GM20431 (cell line): ENCODE data around the gene HPSE.

Experiments
- in situ Hi-C: fragments of 300-500 bp; cut with MseI, MboI; formaldehyde crosslinking; loops from one replicate; pipeline ENCODE4 v1.15.0; 2020; ENCODE audit warnings: low sequenced_read_pairs; ENCODE audit not compliant: unreplicated experiment

Gene HPSE

DNA sequence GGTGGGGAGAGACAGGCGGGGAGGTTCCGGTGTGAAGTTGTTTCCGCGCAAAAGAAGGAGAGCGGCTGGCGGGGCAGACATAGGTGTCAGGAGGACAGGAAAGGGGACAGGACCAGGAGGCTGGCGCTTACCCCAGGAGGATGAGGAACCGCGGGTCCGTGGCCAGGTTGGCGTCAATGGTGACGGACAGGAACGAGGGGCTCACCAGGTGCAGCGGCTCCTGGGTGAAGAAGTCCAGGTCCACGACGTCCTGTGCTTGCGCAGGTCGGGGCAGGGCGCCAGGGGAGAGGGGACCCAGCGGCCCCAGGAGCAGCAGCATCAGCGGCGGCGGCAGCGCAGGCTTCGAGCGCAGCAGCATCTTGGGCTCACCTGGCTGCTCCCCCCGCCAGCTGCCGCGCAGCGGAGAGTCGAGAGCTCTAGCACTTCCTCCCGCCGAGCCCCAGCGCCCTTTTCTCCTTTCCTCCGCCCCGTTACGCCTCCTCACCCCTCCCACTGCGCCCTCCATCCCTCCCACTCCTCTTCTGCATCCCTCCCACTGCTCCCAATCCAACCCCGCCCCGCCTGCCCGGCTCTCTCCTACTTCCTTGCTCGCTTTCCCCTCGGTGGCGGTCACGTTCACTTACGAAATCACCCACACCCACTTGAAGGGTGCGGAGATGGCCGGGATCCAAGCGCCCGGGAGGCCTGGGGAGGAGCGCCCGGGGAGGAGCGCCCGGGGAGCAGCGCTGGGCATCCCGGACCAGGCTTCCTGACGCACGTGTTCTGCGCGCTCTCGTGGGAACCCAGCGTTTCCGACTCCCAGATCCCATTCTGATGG lies at the start of gene HPSE:
HPSE (minus strand) TSS at position 424 of the 817 bp plus-strand sequence; CDS start at position 358, 66 bp downstream.
- in situ Hi-C loops = no loop called here

DNA sequence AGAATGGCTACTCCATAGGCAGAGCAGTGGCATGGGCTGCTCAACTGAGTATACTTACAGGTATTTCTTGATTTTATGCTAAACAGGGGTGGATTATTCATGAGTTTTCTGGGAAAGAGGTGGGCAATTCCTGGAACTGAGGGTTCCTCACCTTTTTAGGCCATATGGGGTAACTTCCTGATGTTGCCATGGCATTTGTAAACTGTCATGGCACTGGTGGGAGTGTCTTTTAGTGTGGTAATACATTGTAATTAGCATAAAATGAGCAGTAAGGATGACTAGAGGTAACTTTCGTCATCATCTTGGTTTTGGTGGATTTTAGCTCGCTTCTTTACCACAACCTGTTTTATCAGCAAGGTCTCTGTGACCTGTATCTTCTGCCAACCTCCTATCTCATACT lies 48.2 kb upstream of the HPSE start:
- in situ Hi-C loops = no loop called here

DNA sequence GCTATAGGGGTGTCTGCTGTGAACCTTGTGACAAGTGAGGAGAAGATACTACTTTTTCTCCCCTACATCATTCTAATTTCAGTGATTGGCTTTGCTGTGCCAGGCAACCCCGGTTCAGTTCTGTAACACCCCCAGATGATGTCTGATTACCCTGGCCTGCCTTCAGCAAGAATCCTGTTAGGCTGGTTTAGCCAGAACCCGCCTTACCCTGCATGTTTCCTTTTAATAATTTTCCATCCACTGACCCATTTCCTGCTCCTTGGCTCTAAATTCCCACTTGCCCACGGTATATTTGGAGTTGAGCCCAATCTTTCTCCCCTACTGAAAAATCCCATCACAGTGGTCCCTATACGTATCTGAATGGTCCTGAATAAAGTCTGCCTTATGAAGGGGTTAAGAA lies 46.5 kb upstream of the HPSE start:
- in situ Hi-C loops = no loop called here

DNA sequence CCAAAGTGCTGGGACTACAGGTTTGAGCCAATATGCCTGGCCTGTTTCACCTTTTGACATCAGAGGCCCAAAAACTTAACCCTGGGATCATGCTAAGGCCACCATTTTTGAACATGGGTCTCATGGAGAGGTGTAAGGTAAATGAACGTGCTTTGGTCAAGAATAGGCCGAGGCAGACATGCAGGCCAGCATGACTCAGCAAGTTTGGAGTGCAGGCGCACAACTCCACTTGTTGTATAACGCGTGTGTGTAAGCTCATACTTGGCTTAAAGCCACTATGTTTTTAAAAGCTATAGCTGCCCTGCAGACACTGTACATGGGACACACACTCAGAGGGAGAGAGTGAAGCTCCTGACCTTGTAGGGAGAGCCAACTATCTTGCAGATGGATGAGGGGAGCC lies 43.8 kb upstream of the HPSE start:
- in situ Hi-C loops = no loop called here

DNA sequence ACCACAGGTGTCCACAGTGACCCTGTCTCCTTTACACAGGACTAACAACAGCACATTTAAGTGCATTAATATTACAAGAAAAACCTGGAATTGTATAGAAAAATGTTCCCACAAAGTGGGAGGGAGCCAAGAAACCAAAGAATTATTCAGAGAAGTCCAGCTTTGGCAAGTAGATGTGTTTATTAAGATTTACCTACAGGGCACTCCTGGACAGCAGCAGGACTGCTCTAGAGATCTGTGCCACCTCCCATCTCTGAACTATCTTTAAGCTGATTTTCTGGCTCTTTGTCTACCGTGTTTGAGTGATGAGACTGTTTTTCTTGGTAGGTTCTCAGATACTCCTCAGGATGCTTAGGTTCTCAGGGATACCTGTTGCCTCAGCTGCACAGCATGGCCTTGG lies 38.3 kb upstream of the HPSE start:
- in situ Hi-C loops = no loop called here

DNA sequence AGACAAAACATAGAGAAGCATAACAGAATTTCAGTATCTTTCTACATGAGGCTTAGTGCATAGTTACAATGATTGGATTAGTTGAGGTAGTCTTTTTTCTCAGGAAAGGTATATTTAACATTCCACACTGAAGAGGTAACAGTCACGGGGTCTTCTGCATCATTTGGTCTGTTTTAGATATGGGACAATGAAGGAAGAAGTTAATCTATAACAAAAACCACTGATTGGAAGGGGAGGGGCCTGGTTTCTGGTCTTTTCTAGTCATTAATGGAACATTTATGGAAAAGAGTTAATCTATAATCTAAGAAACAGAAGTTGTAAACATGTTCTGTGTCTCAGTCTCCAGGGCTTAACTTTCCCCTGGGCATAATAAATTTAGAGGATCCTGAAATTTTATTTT lies 37.3 kb upstream of the HPSE start:
- in situ Hi-C loops = no loop called here

DNA sequence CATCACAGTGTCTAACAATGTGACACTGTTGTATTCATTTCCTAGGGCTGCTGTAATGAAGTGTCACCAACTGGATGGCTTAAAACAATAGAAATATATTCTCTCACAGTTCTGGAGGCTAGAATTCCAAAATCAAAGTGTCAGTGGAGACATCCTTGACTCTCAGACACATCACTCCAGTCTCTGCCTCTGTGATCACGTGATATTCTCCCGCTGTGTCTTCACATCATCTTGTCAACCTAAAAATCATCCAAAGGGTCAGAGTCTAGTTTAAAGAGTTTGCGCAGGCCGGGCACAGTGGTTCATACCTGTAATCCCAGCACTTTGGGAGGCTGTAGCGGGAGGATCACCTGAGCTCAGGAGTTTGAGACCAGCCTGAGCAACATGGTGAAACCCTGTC lies 36.6 kb upstream of the HPSE start:
- in situ Hi-C loops = no loop called here

DNA sequence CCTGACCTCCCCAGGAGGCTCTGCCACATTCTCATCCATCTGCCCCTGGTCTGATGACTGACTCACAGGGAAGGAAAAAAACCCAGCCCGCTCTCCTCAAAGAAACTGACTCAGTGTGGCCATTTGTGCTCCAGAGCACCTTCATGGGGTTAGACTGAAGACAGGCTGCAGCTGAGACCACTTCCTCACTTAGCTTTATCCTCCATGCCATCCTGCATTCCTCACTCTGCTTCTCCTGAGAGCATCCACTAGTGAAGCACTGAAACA lies 35.9 kb upstream of the HPSE start:
- in situ Hi-C loops = no loop called here

DNA sequence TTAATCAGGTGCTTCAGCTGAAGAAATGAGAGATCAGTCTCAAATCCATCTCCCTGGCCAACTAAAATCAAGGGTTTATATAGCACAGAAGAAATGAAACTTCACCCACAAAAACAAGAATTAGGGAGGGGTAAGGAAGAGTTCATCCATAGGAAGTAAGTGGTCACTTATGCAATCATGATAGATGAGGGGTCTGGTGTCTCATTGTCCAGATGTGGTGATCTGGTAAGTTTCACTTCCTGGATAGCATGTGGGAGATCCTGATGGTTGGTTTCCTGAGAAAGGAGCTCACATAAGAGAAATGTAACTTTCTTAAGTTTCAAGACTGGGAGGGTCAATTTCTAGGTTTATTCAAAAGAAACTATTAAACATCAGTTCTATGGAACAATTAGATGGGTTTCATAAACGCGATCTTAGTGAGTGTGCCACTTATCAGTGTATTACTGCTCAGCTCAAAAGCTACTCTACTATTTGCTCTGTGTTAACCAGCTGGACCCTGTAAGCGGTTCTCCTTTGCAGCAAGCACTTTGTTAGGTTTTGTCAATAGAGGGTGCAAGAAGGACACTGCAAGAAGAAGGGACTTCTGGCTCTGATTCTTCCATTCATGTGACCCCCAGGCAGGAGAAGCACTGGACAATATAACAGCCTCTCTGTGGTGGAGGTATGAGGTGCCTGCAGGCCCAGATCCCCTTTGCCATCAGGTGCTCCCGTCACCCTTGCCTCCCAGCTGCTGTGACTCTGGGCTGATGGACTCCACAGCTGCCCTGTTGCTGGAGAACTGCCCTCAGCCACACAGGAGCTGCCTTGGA lies 35.4 kb upstream of the HPSE start:
- in situ Hi-C loops = no loop called here

DNA sequence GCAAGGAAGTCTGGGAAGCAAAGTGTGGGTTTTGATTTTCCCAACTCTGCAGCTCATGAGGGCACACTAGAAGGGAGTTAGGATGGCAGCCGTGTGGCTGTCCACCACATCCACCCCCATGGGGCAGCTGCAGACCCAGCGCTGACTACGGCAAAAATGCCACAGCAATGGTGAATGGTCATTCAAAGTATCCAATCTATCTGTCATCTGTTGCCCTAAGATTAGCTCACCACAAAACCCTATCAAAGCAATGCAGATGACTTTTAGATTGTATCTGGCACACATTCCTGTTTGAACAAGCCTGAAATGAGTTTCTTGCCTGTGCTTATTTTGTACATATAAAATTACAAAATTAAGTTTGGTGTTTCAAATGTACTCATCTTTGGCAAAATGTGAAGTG lies 29.7 kb upstream of the HPSE start:
- in situ Hi-C loops = no loop called here

DNA sequence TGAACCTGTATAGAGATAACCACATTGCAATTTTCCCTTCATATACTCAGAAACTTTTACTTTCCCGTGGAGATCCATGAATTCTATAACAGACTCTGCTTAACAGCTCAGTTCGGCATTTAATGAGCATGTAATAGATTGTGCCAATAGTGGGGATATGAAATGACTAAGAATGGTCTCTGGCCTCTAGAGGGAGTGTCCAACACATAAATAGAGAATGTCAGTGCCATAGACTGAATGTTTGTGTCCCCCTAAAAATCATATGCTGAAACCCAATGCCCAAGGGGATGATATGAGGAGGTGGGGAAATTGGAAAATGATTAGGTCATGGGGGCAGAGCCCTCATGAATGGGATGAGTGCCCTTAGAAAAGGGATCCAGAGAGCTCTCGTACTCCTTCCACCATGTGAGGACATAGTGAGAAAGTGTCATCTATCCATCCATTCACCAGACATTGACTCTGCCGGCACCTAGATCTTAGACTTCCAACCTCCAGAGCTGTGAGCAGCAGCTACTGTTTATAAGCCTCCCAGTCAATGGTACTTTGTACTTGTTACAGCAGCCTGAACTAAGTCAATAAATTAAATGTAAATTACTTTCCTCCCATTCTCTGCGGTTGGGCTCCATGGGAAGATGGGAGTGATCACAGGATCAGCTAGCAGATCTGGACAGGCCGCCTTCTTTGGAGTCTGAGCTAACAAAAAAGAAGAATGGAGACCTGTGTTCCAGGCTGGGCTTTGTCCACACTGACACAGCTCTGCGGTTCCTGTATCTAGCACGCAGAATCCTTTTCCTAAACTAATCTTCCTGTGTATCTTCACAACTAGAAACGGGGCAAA lies 28.1 kb upstream of the HPSE start:
- in situ Hi-C loops = no loop called here

DNA sequence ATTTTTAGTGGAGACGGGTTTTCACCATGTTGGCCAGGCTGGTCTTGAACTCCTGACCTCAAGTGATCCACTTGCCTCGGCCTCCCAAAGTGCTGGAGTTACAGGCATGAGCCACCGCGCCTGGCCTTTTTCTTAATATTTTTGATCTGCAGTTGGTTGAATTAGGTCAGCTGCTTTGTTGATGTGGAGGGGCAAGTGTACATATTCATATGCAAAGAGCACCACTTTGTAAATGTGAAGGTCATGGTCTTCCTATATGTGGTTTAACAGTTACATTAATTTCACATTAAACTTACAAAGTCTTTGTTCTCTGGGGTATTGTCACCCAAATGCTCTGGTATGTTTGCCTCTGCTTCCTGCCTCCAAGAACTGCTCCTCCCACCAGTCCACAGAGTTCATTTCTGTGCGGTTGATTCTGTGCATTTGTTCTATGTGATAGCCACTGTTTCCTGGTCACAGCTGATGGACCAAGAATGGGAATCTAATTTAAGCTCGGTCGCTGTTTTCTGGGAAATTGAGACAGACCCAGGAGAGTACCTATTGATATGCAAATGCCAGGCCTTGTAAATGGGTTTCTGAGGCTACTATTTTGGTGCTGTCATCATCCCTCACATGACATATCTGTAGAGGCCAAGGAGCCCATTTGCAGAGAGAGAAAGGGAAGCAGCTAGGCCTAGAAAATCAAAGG lies 26.9 kb upstream of the HPSE start:
- in situ Hi-C loops = no loop called here

DNA sequence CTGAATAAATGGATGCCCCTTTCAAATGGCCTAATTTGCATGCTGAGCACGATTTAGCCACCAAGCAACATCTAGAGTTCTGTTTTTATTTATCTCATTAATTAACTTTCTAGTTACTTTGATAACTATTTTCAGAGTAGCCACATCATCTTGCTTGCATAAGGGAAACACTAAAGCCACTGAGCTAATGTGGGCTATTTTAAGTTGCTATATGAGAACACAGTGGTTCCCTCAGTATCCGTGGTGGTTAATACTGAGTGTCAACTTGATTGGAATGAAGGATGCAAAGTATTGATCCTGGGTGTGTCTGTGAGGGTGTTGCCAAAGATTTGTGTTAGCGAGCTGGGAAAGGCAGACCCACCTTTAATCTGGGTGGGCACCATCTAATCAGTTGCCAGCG lies 25.4 kb upstream of the HPSE start:
- in situ Hi-C loops = no loop called here

DNA sequence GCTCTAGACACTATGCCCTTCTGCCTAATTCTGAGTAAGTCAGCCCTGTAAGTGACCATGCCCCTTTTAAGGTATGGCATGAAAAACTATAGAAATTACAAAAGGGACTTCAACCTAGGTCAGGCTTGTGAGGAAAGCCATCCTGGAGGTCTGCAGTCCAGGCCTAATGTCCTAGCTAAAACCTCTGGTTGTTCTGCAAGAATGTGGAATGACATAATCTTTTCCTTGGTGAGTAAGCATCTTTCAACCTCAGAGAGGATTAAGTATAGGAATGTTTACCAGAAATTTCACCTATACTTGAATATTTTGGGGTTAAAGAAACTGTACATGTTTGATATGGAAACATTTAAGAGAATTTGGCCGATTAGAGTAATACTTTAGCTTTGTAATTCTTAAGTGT lies 23.8 kb upstream of the HPSE start:
- in situ Hi-C loops = no loop called here

DNA sequence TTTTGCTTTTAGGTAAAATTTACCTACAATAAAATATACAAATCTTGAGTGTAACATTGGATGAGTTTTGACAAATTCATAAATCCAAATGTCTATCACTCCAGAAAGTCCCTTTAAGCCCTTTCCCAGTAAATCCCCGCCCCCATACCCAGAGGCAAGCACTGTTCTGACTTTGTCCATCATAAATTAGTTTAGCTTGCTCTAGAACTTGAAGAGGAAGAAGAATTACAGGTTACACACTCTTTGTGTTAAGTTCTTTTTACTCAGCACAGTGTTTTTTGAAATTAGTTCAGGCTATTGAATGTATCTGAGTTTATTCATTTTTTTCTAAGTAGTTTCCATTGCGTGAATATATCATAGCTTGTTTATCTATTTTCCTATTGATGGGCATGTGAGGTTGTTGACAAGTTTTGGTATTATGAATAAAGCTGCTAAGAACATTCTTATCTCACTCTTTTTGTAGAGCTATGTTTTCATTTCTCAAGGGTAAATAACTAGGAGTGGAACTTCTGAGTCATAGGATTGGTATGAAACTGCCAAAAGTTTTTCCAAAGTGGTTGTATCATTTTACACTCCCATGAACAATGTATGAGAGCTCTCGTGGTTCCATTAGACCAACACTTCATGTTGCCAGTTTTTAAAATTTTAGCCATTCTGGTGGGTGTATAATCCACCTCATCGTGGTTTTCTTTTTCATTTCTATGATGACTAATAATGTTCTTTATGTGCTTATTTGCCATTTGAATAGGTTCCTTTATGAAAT lies 22.4 kb upstream of the HPSE start:
- in situ Hi-C loops = no loop called here

DNA sequence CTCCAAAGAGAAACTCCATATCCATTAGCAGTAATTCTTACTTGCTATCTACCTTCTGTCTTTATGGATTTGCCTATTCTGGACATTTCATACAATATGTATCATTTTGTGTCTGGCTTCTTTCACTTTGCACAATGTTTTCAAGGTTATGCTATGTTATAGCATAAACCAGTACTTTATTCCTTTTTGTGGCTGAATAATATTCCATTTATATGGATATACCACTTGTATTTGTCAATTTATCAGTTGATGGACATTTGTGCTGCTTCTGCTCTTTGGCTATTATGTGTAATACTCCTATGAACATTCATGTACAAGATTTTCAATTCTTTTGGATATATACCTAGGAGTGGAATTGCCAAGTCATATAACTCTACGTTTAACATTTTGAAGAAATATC lies 18.9 kb upstream of the HPSE start:
- in situ Hi-C loops = no loop called here

DNA sequence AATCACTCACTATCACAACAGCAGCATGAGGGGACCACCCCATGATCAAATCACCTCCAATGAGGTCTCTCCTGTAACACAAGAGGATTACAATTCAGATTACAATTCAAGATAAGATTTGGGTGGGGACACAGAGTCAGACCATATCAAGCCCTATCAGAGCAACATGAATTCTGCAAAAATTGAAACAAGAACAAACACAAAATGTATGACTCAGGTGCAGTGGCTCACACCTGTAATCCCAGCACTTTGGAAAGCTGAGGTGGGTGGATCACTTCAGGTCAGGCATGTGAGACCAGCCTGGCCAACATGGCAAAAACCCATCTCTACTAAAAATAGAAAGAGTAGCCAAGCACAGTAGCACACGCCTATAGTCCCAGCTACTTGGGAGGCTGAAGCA lies 13.4 kb upstream of the HPSE start:
- in situ Hi-C loops = no loop called here

DNA sequence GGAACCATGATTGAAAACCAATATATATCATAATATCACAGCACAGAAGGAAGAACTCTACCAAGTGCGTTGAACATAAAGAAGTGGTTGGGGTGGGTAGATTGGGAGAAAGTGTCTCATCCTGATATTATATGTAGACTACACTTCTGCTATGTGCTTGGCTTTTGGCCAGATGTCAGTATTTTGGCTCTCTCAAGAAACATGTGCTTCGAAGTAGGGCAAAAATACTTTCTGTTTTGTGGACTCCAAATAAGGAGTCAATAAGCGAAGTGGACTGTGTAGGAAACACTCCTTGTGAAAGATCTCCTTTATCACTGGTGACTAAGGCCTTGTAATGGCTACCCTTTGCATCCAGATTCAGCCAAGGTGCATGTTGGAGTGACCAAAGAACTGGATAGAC lies 7.8 kb upstream of the HPSE start:
- in situ Hi-C loops = no loop called here

DNA sequence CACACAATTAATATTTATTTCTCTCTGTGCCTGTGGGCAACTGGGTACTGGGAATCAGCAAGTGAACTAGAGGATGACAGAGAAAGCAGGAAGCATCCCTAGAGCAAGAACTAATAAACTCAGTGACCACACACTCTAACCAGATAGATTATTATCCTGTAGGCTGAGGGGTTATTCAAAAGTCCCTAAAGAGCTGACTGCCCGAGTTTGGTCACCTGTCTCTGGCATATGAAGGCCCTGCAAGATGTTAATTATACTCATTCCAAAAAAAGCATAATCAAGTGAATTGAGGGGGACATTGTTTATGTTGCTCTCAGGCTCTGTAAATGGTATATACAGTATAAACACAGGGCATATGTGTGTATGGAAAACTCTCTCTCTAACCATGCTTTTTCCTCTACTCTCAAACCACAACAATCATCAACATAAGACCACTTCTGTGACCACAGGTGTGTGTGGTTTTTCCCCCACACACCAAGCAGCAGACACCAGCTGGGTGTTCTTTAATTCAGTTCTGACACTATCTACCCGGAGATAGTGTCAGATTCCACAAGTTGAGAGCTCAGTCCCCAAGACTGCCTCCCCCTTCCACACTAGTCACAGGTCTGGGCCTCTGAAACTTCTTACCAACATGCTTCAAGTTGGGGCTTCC lies 6.2 kb upstream of the HPSE start:
- in situ Hi-C loops = no loop called here
